ENCODE measurements around the gene SLC24A3.

SLC24A3 gene

DNA sequence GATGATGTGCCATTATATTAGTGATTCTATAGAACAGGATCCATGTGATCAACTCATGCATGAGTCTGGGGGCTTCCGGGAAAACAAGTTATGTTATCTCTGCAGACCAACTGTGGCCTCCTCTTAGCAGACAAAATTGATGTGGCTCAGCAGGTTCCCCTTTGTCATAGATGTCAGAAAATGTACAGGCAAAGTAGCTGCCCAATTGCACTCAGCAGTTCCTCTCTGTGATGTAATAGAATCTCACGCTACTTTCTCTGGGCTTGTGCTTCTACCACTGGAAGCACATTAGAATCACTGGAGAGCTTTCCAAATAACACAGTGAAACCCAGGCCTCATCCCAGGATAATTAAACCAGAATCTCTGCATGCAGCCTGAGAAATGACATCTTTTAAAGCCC lies 253.1 kb downstream of the SLC24A3 start:
- no peak for DNase-seq

DNA sequence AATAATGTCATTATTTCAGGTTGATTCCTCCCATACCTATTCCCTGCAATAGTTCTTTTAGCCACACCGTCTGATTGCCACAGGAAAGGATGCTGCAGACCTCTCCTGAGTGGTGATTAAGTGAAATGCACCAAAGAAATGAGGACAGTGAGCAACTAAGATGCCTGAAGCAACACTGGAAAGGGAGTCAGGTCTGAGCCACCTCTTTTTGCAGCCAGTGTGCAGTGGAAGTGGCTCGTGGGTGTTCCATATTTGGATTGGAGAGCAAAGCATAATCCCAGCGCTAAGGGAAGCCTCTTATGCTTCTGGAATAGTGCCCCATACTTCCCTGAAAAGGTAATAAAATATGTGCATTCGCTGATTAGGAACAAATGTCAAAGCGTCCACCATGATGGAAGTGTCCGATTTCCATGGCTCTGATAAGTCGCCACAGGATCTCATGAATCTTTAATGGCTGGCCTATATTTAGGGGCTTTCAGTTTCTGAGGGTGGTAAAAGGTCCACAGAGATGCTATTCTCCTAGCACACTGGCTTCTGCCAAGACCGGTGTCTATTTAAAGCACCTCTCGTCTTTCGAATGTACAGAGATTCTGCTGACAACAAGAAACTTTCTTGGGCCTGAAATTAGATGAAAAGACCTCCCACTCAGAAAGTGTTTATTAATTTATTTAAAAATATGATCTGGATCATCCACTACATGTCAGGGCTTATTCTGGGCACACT lies 253.9 kb downstream of the SLC24A3 start:
- no peak for DNase-seq

DNA sequence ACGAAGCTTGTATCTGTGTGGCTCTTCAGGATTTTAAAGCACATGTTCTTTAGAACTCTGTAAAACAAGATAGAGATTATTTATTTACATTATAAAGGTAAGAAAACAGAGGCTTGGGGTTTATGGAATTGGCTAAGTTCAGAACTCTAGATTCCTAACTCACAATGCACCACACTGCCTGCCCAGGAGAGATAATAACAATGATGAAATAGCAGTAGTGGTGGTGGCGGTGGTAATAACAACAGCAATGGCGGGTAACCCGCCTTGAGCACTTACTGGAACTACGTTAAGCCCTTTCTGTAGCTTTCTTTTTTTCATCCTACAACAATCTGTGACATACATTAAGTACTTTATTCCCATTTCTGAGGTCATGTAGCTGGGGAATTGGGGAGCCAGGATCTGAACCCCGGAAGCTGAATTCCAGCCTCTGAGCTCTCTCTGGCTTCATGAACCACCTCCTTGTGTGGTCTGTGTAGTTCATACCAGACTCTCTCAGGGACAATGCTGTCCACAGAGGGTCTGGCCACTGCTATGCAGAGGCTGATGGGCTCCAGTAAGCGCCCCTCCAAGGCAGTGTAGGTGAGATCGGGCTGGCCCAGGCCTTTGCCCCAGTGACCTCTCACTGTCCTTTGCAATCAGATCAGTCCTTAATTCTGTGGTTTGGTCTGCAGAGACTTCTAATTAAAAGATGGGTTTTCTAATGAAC lies 260.9 kb downstream of the SLC24A3 start:
- DNase-seq: no peak

DNA sequence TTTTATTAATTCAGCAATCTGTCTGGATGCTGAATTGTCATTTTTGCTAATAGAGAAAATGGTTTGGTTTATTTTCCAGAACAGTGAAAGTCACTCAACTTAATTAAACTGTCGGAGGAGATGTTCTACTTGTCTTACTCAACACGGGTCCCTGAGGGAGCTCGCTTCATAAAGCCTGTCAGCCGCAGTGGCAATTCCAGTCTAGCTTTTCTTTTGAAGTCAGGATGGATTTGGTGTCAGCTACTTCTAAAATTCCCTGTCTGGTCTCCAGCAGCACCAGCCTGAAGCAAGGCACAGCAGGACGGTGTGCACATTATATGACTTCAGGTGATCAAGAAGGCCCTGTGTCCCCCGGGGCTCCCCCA lies 261.5 kb downstream of the SLC24A3 start:
- DNase-seq: no peak

DNA sequence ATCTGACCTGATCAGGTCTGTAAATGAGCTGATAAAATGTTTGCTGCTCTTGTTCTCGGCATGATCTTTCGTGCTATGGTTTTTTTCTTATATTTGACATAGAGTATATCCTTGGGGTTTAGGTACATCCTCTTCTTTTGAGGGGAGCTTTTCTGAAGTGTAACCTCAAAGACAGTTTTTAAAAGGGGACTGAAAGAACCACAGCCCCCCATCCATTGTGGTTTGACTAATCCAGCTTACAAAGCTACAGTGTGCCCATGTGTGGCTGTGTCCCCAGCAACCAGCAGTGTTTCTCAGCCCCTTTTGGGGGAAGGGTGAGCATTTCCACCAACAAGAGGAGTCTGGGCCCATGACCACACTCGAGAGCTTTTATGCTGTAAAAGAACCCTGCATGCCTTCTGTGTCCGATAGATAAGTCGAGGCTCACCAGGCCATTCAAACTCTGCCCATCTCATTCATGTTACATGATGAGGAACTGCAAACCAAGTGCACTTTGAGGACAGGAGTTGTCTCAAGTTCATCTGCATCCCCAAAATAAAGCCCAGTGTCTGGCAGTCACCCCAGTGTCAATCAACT lies 266.0 kb downstream of the SLC24A3 start:
- DNase-seq: no peak

DNA sequence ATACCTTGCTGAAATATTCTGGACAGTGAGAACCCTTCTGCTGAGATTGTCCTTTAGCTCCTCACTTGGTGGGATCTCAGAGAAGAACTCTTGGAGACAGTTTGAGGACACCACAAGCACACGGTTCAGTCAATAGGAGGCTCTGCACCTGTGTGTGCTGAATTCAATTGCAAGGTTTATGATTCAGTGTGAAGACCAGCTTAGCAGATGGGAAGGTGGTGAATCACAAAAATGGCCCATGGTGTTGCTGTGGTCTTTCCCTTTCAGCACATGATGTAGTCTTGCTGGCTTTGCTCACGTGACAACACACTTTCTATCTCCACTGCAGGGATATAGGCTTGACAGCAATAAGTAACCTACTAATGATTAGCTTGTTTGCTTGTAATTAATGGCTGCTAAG lies 270.3 kb downstream of the SLC24A3 start:
- DNase-seq: no peak

DNA sequence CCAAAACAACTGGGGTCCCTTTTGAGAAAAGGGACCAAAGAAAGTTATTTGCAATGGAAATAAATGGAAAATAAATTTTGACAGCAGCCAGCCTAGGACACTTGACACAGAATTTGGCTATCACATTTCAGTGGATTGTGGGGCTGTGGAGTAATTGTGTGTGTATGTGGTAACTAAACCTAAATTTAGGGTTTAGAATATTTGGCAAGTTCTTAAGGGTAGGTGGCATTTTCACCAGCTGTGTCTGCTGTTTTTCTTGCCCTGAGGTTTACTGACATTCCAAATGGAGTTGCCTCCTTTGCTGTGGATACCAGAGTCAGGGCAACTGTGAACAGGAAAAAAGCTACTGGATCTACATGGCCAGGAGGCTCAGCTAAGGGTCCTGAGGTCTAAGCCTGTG lies 270.9 kb downstream of the SLC24A3 start:
- DNase-seq: no peak

- DNase-seq: no peak
Measured at GRCh38 chr20:19486446-19486845, 274.0 kb downstream of the SLC24A3 start.

DNA sequence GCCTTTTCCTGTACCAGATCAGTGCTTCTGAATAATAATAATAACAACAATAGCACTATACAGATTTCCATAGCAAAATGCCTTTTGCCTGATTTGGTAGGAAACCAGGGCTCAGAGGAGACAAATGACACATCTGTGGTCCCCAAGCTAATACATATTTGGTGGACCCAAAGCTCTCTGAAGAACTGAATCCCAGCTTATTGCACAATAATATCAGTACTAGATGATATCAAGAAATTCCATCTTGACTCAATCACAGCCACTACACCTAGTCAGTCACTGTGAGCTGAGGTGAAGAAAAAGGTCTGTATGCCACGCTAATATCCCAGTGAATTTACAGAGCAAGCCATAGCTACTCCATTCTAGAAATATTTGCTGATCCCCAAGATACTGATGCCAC lies 275.0 kb downstream of the SLC24A3 start:
- no peak for DNase-seq

DNA sequence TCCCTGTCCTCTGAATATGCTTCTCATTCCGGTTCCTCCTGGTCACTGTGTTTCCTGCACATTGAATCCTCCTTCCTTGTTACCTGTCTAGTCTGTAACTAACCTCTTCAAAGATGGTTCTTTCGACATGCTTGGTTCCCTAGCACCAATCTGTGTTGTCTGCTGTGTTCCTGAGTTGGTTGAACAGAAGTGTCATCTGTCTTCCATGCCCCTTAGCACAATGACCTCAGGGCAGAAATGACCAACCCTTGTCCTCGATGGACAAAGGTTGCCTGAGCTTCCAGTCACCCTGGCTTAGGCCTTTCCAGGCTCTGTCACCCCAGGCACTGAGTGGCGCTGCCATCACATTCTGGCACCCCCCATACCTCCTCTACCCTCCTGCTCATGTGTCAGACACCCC lies 278.8 kb downstream of the SLC24A3 start:
- no peak for DNase-seq

DNA sequence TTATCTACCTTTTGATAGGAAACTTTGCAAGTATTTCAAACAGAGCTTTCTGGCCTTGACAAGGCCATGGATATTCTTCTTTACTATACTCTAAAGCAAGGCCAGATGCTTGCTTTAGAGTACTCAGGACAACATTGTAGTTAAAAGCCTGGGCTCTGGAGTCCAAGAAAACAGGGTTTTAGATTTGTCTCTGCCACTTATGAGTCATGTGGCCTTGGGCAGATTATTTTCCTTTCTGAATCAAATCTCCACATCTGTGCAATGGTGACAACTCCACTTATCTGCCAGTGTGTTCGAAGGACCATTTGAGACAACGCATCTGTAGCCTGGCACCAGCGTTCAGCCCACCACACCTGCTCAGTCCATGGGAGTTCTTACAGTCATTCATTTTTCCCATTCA lies 279.7 kb downstream of the SLC24A3 start:
- peak; percentile 9 for DNase-seq

DNA sequence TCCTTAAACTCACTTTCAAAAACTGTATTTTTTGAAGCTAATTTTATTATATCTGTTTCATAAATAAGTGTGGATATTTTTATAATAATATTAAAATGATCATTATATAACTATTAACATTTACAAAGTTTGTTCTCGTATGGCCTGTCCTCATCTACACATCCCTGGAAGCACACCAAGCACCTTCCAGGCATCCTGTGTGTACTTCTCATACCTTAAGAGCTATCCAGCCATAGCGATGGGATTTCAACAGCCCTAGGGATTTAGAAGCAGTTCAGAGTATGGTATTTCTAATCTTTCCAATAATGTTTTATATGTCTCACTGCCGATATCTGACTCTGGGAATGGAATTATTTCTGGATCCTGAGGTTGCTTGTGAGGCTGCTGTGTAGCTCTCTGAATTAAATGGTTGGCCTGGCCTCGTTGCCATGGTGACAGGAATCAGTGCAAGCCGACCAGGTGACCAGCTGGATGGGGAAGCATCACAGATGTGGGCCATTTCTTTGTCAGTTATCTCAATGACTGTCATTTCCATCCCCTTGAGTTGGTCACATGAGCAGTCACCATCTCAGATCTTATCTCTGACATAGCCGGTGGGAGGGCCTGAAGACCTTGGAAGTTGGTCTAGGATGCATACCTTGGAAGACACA lies 280.4 kb downstream of the SLC24A3 start:
- no peak for DNase-seq

DNA sequence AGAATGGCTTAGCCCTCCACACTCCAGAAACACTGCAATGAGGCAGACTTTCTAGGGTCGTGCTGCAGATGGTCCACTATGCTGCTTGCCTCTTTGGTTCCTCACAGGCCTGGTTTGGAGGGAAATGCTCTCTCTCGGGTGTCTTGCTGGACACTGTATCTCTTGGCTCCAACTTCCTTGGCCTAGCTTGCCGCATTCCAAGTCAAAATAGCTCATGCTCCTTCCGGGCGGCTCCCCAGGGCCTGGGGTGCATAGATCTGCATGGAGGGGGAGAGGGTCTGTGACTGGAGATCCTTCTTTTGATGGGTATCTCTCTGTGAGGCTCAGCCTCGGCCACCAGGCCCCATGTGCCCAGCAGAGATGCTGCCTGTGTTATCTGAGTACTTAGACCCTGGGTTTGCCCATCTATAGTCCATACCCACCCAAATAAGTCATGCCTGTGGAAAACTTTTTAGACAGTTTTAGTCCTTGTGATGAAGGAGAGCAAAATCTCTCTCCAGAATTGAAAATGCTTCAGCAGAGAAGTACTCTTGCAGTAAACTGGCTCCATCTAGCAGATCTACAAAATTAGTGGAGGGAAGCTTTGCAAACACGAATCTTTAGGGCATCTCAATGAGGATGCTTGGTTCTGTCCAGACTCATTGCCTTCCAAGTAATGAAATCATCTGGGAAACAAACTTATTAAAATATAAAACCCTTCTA lies 281.5 kb downstream of the SLC24A3 start:
- DNase-seq: no peak

GRCh38 chr20:19495905-19496703 lies 283.7 kb downstream of the SLC24A3 start:
- peak; percentile 72 for DNase-seq

- peak; percentile 97 for DNase-seq
Measured at GRCh38 chr20:19497064-19497463, 284.6 kb downstream of the SLC24A3 start.

DNA sequence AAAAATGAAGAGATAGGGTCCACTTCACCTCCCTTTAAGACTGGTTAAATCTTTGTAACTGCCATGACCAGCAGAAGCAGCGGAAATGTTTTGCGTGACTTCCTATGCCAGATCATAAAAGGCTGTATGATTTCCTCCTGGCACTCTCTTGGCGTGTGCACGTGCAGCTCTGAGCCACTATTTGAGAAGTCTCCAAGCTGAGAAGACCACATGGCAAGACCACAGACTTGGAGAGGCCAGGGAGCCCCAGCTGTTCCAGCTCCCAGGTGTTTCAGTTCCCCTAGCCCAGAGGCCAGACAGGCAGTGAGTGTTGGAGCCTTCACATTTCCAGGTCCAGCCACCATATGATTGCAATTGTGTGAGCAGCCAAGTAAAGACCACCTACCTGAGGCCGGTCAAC lies 286.3 kb downstream of the SLC24A3 start:
- no peak for DNase-seq

DNA sequence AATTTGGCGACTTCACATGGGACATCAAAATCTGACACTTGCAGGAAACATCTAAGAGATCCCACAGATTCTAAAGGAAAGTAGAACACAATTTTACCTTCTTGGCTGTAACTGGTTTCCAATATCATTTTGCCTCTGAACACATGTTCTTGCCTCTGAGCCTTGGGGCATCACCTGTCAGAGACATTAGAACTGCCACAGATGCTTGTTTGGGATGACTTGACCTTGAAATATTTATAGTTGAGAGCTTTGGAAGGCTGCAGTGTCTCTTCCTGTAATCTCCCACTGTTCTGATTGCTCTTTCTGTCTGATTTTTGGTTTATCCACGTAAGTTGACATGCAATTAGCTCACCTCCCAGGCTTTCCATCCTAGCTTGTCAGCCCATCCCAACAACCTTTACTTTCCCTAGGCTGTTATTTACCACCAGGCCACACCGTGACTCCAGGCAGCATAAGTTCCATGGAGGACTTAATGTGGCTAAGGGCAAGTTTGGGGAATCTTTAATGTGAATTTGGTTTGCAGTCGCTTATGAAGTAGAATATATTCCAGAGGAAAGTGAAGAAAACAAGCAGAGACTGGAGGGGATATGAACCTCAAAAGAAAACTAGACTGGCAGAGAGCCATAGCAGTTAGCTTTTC lies 289.2 kb downstream of the SLC24A3 start:
- DNase-seq: no peak

- no peak for DNase-seq
Measured at GRCh38 chr20:19502169-19502568, 289.7 kb downstream of the SLC24A3 start.

DNA sequence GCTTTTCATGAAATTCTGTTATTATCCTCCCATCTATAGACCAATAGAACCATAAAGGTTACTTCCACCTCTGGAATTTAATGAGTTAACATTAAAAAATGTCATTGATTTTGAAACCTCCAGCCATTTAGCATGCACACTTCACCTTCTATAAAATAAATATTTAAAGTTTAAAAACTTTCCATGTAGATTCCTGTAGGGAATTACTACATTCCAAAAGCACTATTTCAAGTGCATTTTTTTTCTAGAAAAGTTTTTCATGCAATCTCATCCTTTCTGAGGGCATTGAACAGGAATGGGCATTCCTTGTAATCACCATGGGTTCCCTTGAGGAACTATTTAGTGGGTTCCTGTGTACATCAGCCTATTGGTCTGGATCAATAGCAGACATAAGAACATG lies 291.8 kb downstream of the SLC24A3 start:
- DNase-seq: peak; percentile 7

DNA sequence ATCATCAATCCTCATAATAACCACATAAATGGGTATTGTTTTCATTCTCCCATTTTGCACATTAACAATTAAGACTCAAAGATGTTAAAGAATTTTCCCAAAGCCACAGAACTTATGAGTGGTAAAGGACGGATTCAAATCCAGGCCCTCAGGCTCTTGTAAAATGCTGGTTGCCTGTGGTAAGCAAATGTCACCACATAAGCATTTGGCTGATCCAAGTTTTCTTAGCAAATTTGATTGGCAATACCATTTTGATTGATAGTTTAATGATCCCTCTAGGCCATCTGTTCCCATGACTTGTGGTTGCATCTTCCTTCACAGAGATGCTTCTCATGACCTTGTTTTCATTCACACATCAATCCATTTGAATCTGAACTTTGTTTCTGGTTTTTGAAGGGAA lies 293.6 kb downstream of the SLC24A3 start:
- no peak for DNase-seq

DNA sequence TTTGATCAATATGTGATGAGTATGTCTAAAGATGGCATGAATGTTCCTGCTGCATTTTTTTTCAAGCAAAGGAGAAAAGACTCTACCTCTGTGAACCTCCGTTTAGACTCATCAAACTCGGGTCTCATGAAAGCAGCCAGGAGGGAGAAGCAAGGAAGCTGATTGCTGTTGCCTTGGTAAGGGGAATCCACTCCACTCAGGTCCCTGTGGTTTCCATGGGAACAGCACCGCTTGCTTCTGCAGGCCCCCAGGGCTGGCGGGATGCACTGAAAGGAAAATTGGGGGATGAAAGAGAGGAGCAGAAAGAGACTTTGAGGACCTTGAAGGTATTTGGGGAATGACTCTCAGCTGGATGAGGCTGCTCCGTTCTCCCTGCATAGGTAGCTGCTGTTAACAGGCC lies 296.0 kb downstream of the SLC24A3 start:
- DNase-seq: no peak

DNA sequence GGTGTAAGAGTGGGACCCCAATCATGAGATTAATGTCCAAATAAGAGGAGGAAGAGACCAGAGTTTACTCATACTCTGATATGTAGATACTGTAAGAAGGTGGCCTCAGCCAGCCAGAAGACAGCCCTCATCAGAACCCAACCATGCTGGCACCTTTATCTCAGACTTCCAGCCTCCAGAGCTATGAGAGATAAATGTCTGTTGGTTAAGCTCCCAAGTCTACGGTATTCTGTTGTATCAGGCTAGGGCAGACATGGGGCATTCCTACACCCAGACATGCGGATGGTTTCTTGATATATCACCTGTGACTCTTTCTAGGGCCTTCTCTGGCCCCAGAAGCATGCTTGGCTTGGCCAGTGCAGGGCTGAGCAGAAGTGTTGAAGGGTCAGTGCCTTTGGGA lies 298.2 kb downstream of the SLC24A3 start:
- no peak for DNase-seq

Data from HCEC 1CT (cell line).